Esophagus muscularis mucosa (tissue), 3 donors: ENCODE measurements around the gene LRP2BP.

Experiments
- POLR2A ChIP-seq: fragments of 450-650 bp; IDR thresholded peaks from one replicate; pipeline ENCODE4 v1.6.1; 2017; ENCODE audit warnings: antibody characterized with exemption, moderate library complexity, mild to moderate bottlenecking, low read depth
- TF ChIP-seq, protein P1 (sequence below), 3 experiments: fragments of 200-600 bp in 2 of 3; fragments of 450-650 bp in 1 of 3; sonication (generic) in 2 of 3; IDR thresholded peaks; one replicate each; pipeline ENCODE4 v1.5.1; 2017 to 2019; ENCODE audit warnings: antibody characterized with exemption in 3 of 3, mild to moderate bottlenecking in 2 of 3, moderate library complexity in 1 of 3

DNA sequence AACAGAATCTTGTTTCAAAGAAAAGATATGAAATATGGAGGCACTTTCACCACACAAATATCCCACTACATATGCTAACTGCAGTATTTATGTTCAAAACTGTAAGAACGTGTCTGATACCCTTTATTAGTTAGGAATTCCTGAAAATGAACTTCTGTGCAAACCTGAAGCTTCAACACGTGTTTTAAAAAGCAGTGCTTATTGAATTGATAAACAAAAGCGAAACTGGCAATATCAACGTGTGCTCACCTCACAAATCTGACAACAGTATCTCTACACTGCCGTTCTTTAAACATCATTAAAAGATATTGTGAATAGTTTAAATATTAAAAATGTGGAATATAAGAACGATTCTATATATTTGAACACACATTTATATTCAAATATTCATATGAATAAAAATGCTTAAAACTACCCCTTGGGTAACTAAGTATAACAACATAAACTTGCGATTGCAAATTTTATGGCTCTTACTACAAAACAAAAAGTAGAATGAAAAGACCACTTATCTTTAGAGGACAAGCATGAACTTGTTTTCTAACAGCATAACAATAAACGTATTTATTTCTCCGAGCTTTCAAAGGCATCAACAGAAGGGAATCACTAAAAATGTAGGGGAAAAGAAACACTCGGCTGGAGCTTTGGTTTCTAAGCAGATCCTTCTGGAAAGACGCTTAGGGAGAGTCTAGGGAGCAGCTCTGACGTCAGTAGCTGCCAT, at the start of gene LRP2BP:
- TF ChIP-seq, protein P1, sequence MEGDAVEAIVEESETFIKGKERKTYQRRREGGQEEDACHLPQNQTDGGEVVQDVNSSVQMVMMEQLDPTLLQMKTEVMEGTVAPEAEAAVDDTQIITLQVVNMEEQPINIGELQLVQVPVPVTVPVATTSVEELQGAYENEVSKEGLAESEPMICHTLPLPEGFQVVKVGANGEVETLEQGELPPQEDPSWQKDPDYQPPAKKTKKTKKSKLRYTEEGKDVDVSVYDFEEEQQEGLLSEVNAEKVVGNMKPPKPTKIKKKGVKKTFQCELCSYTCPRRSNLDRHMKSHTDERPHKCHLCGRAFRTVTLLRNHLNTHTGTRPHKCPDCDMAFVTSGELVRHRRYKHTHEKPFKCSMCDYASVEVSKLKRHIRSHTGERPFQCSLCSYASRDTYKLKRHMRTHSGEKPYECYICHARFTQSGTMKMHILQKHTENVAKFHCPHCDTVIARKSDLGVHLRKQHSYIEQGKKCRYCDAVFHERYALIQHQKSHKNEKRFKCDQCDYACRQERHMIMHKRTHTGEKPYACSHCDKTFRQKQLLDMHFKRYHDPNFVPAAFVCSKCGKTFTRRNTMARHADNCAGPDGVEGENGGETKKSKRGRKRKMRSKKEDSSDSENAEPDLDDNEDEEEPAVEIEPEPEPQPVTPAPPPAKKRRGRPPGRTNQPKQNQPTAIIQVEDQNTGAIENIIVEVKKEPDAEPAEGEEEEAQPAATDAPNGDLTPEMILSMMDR (IDR thresholded peaks at IDR 0.05): no peak
- TF ChIP-seq POLR2A: no peak
